Measurements from ENCODE around the gene AHRR. TPM values are rescaled to one million over a fixed set of nuclear protein-coding genes. Genes with fewer than 3 reads are reported as not detected.
"Not testable (repeated sequence)": the region's sequence is repeated elsewhere in the genome, so short reads cannot be mapped to it uniquely, and the experiment has no call there.

The AHRR gene
- total RNA-seq, 1 donor from 2014 or later, result 18.7 TPM

DNA sequence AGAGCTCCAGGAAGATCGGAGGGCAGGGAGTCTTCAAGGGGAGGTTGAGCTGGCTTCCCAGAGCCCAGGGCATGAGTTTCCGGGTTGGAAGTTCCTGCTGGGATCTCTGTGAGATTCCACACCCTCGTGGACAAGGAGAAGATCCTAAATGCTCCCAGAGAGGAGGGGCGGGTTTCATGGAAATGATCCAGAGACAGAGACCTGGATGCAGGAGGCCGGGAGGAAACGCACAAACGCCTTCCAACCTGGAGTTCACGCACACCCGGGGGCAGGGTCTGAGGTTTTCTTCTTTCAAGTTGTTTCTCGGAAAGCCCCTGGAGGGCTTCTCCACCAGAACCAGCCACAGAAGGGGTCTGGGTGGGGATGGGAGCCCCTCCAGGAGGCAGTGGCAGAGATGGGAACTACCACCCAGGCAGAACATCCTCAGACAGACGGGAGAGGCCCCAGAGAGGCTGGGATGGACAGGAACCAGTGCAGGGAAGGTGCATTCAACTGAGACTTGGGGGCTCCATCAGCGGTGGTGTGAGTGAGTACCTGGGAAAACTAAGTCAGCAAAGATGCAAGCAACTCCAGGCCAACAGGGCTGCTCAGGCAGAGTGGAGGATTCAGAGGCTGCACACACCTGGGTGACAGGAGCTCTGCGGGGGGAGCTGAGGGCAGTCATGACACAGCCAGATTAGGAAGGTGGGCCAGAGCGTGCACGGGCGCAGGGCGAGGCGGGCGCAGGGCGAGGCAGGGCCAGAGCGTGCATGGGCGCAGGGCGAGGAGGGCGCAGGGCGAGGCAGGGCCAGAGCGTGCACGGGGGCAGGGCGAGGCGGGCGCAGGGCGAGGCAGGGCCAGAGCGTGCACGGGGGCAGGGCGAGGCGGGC lies 69.3 kb downstream of the AHRR start:
- intact Hi-C loops (cut with micrococcal nuclease), result no loop called here

DNA sequence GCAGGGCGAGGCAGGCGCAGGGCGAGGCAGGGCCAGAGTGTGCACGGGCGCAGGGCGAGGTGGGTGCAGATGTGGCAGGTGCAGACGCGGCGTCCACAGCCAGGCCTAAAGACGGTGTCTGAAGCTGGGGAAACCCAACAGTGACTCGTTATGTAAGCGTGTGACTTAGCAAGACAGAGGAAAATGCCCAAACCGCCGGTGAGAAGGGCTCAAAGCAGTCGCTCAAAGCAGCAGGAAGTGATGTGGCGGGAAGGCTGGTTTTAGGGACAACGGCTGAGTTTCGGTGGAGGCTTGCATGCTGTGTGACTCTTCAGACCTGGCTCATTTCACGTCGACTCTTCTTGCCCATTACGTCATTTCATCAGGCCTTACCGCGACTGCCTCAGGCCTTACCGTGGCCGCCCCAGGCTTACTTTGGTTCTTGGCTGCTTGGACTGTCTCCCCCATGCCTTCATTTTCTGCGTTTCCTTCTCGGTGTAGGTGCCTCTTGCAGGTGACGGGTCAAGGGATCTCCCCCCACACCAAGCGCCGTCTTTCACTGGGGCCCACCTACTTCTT lies 71.0 kb downstream of the AHRR start:
- intact Hi-C loops (cut with micrococcal nuclease), result loop anchor here (1.0 to 2.0 kb wide), 8 partner anchors 13 to 172 kb away; partner anchors contain the start of gene PDCD6

DNA sequence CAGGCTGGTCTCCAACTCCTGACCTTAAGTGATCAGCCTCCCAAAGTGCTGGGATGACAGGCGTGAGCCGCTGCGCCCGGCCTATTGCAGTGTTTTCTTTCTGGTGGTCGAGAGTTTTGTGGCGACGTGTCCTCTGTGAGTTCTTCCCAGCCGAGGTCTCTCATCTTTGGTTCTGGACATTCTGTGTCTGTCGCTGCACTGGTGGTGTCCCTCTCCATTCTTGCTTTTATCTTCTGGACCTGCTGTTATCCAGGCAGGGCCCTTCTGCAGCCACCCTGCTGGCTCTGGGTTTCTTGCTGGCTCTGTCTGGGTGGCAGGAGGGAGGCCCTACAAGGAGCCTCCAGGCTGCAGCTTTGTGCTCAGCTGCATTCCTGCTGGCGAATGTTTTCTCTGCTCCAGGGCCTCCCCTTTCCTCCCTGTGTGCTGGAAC lies 72.3 kb downstream of the AHRR start:
- intact Hi-C loops (cut with micrococcal nuclease), result loop anchor here (2.0 kb wide), 1 partner anchor 17 kb away; no protein-coding TSS in a partner anchor

DNA sequence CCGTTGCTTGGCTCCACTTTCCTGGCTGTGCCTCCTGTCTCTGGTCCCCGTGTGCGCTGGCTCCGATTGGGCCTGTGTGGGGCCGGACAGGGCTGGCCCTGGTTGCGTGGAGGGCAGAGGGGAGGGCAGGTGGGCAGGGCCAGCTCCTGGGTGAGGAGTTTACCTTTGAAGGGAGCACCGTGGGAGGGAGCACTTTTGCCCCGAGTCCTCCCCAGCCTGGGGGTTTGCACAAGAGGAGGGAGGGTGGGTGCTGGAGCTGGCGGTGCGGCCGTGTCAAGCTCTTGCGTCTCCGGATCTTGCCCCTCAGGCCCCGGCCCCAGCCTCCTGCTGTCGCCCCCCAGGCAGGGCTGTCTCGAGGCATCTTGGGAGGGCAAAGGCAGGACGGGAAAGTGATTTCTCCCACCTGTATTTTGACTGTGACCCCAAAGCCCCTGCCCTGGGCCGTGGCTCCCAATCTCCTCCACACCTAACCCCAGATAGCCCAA lies 73.2 kb downstream of the AHRR start:
- intact Hi-C loops (cut with micrococcal nuclease), result no loop called here

DNA sequence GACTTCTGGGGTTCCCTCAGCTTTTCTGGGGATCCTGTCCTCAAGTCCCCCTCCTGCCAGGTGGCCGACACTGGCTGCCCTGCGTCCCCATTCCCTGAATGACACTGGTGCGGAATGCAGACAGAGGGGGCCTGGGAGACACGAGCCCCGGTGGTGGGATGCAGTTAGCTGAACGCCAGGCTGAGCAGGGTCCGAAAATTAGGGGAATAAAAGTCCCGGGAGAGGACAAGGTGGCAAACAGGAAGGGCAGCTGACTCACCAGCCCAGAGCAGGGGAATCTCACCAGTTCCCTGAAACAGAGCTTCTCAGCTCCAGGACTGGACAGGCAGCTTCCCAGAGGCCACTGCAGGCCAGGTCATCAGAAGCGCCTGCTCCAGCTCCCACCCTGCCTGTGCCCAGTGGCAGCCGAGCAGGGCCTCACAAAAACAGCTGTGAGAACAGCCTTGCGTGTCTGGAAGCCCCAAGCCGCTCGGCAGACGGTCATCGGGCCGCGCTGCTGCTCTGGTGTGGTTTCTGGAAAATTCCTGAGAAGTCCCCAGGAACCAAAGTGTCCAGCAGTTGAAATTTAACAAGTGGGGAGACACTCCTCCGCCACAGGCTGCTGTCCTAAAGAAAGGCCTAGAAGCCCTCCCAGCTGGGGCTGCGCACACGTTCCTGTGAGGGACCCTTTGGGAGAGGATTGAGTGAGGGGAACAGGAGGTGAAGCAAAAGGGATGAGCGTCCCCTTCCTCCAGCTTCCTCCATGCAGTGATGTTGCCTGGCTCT lies 73.8 kb downstream of the AHRR start:
- intact Hi-C loops (cut with micrococcal nuclease), result no loop called here

DNA sequence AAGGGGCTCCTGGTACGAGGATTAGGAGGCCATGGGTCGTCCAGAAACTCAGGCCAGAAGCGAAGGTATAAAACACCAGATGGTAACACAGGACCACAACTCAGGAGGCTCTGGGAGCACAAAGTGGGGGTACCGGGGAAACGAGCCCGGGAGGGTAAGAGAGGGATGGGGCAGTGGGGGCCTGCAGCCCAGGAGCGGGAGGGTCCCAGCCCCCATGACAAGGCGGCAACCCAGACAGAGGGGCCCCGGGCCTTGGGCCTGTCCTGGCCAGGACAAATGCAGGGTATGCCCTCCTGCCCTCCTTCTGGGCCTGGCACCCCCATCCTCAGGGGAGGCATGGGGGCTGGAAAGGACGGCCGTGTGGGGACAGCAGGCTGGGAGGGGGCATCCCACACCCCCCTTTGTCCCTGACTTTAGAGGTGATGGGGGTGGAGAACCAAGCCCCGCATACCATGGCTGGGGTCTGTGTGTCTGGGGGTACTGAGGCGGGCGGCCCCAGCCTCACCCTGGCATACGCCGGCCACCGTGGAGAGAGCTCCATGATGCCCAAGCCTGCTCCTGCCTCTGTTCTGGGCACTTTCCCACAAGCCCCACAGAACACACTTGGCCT lies 74.5 kb downstream of the AHRR start:
- intact Hi-C loops (cut with micrococcal nuclease), result no loop called here

DNA sequence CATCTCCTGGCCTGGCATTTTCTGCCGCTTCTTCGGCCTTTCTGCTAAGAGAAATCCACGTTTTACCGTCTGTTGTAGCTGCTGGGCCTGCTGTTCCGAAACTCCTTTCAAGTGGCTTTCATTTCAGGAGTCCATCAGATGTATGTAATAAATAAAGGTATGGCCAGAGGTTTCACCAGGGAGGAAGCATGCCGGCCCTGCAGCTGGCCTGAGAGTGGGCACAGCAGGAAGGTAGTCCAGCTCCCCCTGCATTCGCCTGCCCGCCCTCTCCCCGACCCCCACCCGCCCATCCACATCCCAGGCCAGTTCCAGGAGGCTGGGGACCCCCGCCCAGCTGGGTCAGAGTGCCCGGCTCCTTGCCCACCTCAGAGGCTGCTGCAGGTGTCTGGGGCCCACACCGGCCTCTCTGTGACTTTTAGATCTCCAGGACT lies 75.0 kb downstream of the AHRR start:
- intact Hi-C loops (cut with micrococcal nuclease), result no loop called here

DNA sequence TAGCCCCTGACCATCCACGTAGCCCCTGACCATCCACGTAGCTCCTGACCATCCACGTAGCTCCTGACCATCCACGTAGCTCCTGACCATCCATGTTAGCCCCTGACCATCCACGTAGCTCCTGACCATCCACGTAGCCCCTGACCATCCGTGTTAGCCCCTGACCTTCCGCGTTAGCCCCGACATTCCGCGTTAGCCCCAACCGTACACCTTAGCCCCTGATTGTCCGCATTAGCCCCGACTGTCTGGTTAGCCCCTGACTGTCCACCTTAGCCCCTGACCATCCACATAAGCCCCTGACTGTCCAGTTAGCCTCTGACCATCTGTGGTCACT lies 76.6 kb downstream of the AHRR start:
- intact Hi-C loops (cut with micrococcal nuclease), result not testable (repeated sequence)

DNA sequence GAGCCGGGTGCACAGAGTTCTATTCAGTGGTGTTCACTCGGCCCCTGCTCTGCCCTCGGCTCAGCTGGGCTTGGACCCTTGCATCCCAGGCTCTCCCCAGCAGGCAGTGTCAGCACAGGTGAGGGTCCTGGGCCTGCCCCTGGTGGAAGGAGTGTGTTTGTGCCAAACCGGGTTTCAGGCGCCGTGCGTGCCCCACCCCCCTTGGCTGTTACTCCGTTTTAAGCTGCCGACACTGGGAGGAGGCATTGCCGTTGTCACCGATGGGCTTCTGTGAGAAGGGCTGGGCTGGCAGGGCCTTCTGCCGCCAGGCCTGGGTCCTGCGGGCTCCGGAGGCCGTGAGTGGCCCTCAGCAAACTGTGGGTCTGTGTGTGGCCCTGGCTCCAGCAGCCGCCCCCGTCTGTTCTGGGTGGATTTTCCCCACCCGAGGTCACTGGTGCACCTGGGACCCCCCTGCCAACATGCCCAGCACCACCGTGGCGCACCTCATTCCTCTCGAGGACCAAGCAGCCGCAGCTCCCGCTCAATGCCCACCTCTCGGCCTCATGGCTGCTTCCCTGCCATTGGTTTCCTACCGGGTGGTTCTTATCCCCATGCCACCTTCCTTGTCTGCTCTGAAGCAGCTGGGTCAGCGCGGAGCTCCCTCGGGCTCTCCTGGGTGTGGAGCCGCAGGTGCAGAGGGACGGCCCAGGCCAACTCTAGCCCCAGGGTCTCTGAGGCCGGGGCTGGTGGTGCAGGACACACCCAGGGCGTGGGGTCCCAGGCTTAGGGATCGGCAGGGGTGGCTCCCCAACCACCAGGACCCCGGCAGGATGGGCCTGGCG lies 77.2 kb downstream of the AHRR start:
- intact Hi-C loops (cut with micrococcal nuclease), result no loop called here

DNA sequence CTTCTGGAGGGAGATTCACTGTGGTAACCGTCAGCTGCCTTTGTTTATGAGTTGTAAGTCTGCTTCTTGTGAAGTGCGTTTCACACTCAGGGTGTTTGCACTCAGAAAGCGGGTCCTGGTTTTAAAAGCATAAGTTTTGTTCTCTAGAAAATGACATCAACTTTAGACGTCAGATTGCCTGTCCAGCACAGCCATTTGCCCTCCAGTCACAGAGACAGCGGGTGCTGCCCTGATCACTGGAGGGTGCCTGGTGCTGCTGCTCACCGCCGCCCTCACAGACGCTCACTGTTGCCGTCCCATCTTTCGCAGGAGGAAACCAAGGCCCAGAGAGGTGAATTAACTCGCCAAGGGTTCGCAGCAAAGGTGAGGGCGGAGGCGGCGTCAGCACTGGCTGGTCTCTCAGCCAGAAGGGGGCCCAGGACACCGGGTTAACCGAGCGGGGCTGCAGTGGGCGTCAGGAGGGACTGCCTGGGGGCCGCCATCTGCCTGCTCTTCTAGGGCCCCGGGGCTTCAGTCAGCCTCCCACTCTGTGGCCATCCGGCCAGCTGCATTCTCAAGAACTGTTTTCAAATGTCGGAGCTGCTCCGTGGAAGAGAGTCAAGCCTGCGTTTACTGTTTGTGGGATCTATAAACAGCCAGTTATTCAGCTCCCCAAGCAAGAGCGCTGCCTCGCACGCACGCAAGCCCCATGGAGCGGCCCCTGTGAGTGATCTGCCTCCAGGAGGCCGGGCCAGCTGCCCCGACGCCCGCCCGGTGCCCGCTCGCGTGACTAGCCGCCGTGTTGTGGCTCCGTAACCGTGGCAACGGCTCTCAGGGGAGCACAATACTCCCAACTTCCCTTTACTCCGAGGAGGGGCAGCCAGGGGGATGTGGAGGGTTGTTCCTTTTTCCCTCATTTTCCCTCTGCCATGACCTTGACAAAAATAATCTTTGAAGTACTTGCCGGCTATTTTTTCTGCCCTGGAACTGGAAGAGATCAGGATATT lies 78.1 kb downstream of the AHRR start:
- intact Hi-C loops (cut with micrococcal nuclease), result loop anchor here (5.0 kb wide), 1 partner anchor 37 kb away; no protein-coding TSS in a partner anchor

DNA sequence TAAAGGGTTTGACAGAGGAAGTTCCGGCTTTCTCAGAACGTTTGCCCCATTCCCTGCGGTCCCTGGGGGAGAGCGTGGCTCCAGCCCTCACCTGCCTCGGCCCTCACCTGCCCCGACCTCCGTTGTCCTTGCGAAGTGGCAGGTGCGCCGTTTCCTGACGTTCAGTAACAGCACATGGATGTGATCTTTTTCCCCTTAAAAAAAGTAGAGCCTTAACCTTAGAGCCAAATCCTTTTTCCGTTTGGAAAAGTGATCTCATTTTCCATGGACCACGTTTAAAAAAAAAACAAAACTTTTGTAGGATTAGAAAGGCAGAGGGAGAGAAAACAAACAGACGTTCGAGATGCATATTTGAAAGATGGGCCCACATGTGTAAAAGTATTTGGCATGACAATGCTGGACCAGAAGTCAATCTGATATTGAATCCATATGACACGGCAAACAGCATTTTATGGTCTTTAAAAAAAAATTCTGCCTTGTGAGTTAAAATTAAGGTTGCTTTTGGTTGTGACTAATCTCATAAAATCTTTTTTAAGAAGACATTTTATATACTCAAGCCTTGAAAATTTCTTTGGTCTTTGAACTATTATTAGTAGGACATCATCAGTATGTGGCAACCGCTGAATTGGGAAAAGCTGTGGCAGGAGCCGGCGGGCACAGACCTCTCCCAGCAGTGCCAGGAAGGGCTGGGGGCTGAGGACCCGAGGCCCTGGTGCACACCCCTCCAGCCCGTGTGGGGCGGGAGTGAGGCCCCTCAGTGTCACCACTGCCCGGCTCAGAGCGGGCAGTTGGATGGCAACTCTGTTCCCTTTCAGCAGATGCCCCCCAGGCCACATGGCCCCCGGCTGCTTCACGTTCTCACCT lies 79.0 kb downstream of the AHRR start:
- intact Hi-C loops (cut with micrococcal nuclease), result loop anchor here (5.0 kb wide), 1 partner anchor 38 kb away; no protein-coding TSS in a partner anchor

DNA sequence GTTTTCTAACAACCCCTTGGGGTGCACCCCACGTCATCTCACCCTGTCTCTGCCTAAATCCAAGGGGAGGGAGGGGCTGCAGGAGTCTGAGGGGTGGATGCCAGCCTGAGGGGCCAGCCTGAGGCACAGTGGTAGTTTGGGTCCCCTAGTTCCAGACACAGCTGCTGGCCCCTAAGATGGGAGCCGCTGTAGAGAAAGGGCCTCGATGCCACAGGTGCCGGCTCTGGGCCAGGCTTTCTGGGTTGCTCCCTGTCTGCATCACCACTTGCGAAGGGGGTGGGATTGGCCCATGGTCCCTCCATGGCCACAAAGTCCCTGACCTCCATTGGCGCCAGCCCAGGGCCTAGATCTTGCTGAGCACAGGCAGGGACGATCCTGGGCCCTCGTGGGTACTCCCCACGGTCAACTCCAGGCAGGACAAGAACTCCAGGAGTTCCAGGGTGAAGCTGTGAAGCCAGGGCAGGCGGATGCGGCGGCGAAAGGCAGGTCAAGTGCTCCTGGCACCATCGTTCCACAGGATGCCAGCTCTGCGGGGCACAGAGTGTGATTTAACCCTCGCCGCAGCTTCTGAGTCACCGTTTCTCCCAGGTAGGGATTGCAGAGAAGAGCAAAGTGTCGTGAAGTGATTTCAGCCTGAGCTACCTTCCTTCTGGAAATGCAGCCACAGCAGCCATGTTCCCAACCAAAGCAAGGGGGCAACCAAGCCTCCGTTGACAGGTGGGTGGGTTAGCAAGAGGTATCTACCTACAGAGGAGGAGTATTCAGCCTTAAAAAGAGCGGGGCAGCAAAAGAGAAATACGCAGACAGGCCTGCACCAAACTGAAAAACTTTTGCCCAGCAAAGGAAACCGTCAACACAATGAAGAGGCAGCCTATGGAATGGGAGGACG lies 79.9 kb downstream of the AHRR start:
- intact Hi-C loops (cut with micrococcal nuclease), result loop anchor here (5.0 kb wide), 1 partner anchor 39 kb away; no protein-coding TSS in a partner anchor

DNA sequence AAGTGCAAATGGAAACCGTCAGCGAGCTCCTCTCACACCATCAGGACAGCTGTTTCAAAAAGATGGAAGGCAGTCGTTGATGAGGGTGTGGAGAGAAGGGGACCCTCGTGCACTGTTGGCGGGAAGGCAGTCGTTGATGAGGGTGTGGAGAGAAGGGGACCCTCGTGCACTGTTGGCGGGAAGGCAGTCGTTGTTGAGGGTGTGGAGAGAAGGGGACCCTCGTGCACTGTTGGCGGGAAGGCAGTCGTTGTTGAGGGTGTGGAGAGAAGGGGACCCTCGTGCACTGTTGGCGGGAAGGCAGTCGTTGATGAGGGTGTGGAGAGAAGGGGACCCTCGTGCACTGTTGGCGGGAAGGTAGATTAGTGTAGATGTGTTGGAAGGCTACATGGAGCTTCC lies 80.7 kb downstream of the AHRR start:
- intact Hi-C loops (cut with micrococcal nuclease), result loop anchor here (5.0 kb wide), 1 partner anchor 40 kb away; no protein-coding TSS in a partner anchor

DNA sequence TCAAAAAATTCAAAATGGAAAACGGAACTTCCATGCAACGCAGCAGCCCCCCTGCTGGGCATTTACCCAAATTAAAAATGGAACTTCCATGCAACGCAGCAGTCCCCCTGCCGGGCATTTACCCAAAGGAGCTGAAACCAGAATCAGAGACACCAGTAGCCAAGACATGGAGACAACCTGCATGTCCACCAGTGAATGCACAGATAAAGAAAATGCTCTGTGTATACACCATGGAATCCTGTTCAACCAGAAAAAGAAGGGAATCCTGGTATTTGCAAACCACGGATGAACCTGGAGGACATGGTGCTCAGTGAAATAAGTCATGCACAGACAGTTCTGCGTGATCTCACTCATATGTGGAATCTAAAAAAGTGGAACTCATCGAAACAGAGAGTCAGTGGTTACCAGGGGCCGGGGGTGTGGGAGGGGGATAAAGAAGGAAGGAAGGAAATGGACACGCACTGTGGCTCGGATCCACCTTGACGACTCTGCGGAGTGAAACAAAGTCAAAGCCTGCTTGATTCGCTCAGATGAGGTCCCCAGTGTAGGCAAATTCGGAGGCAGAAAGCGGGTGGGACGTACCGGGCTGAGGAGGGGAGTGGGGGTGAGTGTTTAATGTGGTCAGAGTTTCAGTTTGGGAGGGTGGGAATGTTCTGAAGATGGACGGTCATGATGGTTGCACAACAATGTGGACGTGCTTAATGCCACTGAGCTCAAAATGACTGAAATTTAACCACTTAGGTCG lies 81.3 kb downstream of the AHRR start:
- intact Hi-C loops (cut with micrococcal nuclease), result loop anchor here (5.0 kb wide), 1 partner anchor 40 kb away; no protein-coding TSS in a partner anchor

DNA sequence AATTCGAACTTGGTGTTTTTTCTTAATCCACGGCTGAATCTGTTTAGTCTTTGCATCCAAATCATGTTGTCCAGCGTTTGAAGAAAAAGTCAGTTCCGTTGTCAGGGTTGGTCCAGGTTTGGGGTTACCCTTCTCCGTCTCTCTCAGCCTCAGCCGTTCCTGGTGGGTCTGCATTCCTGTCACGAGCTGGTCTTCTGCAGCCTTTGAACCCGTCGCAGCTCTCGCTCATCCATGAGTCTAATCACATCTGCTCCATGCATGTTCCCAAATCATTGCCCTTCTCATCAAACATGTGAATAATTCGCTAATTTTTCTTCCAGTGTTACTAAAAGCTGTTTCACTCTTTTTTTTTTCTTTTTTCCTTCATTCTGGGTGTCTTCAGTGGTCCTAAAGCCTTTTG lies 82.5 kb downstream of the AHRR start:
- intact Hi-C loops (cut with micrococcal nuclease), result loop anchor here (5.0 kb wide), 1 partner anchor 42 kb away; no protein-coding TSS in a partner anchor

DNA sequence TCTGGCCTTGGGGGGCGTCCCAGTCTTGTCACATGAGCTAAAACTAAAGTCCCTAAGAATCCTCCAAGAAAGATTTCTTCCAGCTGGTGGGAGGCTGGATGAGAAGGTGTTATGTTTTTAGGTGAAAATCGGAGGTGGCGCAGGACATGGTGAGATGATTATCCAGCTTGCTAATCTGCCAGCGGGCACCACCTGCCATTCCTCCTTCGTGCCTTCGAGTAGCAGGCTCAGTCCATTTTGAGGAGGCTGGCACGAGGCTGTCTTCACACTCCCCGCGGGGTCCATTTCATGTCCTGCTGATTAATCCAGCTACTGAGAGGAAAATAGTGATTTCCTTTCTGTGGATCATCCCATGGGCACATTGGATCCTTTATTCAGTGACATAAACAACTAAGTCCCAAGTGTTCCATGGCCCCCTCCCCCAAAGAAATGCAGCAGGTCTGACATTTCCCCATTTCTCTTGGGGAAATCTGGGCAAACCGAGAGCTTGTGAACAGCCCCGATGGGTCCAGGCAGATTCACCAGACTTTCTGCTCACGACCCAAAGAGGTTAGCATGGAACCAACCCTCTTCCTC lies 83.2 kb downstream of the AHRR start:
- intact Hi-C loops (cut with micrococcal nuclease), result loop anchor here (5.0 kb wide), 1 partner anchor 42 kb away; no protein-coding TSS in a partner anchor

All from T-helper 1 cell treated with Interleukin-12 subunit alpha and Interleukin-12 subunit beta and Interleukin-4 antibody, amounts not matched to agents 30 ng/mL and 1 ng/mL, for 36 hours (primary cell).